Ureter (tissue), 1 donor: Measurements from ENCODE around the gene SMIM8. TPM values are rescaled to one million over a fixed set of nuclear protein-coding genes. Genes with fewer than 3 reads are reported as not detected.

Source experiments
- DNase-seq: peaks from one replicate; pipeline ENCODE4 v3.0.0-alpha.2; 2020; ENCODE audit warnings: low spot score
- total RNA-seq: library from RNA; stranded (reverse); gene quantifications from one replicate; pipeline ENCODE4 v1.2.4, GENCODE V29; 2023
- donor health status: DM: yes; HTN: yes; CAD: no.

The SMIM8 gene
- total RNA-seq, 1 donor from 2014 or later: 13.1 TPM

DNA sequence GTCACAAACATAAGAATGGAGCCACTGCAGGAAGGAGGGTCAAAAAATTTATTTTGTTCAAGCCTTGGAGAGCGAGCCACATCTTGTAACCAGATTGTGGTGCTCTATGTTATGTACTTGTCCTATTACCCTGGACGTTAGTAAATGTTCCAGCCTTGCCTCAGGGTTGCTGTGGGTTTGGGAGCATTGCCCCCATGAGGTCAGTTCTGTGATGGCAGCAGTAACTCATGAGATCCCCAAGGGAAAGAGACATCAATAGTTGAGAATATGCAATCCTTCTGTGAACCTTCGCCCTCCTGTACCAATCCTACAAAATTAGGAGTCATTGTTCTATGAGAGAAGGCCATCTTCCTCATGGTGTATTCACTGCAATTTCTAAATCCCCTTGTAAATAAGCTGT lies 68.9 kb downstream of the SMIM8 start:
- no peak for DNase-seq

Other genes starting within 250 kb of the SMIM8 start
- gene CGA, start 227.5 kb upstream of the SMIM8 start, total RNA-seq: not detected
- 84.1 TPM for gene ZNF292, start 167.0 kb upstream of the SMIM8 start, total RNA-seq
- 0.31 TPM for gene GJB7, start 6.7 kb downstream of the SMIM8 start, total RNA-seq
- 7.7 TPM for gene C6orf163, start 22.2 kb downstream of the SMIM8 start, total RNA-seq
- 1.3 TPM for gene CFAP206, start 85.4 kb downstream of the SMIM8 start, total RNA-seq
- gene SLC35A1, start 150.4 kb downstream of the SMIM8 start, total RNA-seq: 35.3 TPM